GM12875 (cell line): ENCODE data around the gene CYB5R4.

ENCODE experiments used
- H3K4me3 ChIP-seq: one replicate; pipeline ENCODE4 v1.5.1; 2011; ENCODE audit warnings: low read depth, low read length, control low read depth
- CTCF ChIP-seq: IDR thresholded peaks from 2 replicates; pipeline ENCODE4 v1.5.1; 2011; ENCODE audit warnings: low read depth, mild to moderate bottlenecking, control low read depth, inconsistent platforms, low read length, moderate library complexity, borderline replicate concordance; ENCODE audit not compliant: insufficient read depth

The CYB5R4 gene

GRCh38 chr6:84003131-84003530 is 143.6 kb downstream of the CYB5R4 start:
- H3K4me3 ChIP-seq: no peak overlapping the region
- TF ChIP-seq CTCF: no peak

GRCh38 chr6:84003654-84004053 is 144.2 kb downstream of the CYB5R4 start:
- H3K4me3 ChIP-seq: no peak overlapping the region
- TF ChIP-seq CTCF: no peak

- TF ChIP-seq CTCF: no peak
Observed at GRCh38 chr6:84007871-84008270, 148.4 kb downstream of the CYB5R4 start.

GRCh38 chr6:84013354-84013753 is 153.9 kb downstream of the CYB5R4 start:
- no peak for TF ChIP-seq CTCF

More at GRCh38 chr6:84007871-84008270, 148.4 kb downstream of the CYB5R4 start:
- no peak overlapping the region for H3K4me3 ChIP-seq

GRCh38 chr6:84013931-84014330 is 154.4 kb downstream of the CYB5R4 start:
- TF ChIP-seq CTCF: no peak
- H3K4me3 ChIP-seq: no peak overlapping the region

More at GRCh38 chr6:84013354-84013753, 153.9 kb downstream of the CYB5R4 start:
- no peak overlapping the region for H3K4me3 ChIP-seq

GRCh38 chr6:84016029-84016428 is 156.5 kb downstream of the CYB5R4 start:
- TF ChIP-seq CTCF: no peak
- H3K4me3 ChIP-seq: no peak overlapping the region
